Tibial nerve (tissue), 4 donors: ENCODE data around the gene TUB. TPM values are rescaled to one million over a fixed set of nuclear protein-coding genes. Genes with fewer than 3 reads are reported as not detected.
A peak's percentile ranks its signal among the peaks of the same experiment; 100 is the strongest.

Experiments used
- DNase-seq, 2 donors: peaks; one replicate each; pipeline ENCODE4 v3.0.0-alpha.2; 2019; ENCODE audit warnings: low spot score in 2 of 2
- H3K27ac ChIP-seq, 4 donors: fragments of 200-600 bp; sonication (generic) in 3 of 4; one replicate each; pipeline ENCODE4 v1.5.1; 2017 to 2019; ENCODE audit warnings: mild to moderate bottlenecking in 1 of 4
- H3K27me3 ChIP-seq, 2 donors: fragments of 200-600 bp; sonication (generic) in 1 of 2; one replicate each; pipeline versions ENCODE4 v1.5.1 to v1.6.0; 2017 to 2019
- H3K36me3 ChIP-seq, 3 donors: fragments of 200-600 bp; sonication (generic); one replicate each; pipeline ENCODE4 v1.5.1; 2018 to 2019
- H3K4me1 ChIP-seq, 4 donors: fragments of 200-600 bp; sonication (generic) in 3 of 4; one replicate each; pipeline ENCODE4 v1.5.1; 2017 to 2019
- H3K4me3 ChIP-seq, 4 donors: fragments of 200-600 bp; sonication (generic) in 3 of 4; one replicate each; pipeline ENCODE4 v1.5.1; 2017 to 2019; ENCODE audit warnings: mild to moderate bottlenecking in 1 of 4, moderate library complexity in 1 of 4
- H3K9me3 ChIP-seq, 4 donors: fragments of 200-600 bp; sonication (generic) in 3 of 4; one replicate each; pipeline ENCODE4 v1.5.1; 2017 to 2019
- EP300 ChIP-seq, 2 donors: sonication (generic); formaldehyde crosslinking; IDR thresholded peaks; one replicate each; pipeline ENCODE4 v1.6.1; 2017; ENCODE audit warnings: antibody characterized with exemption in 2 of 2, mild to moderate bottlenecking in 1 of 2
- POLR2A ChIP-seq, 2 donors: fragments of 450-650 bp; IDR thresholded peaks; one replicate each; pipeline ENCODE4 v1.6.1; 2017; ENCODE audit warnings: antibody characterized with exemption in 2 of 2, mild to moderate bottlenecking in 2 of 2, moderate library complexity in 2 of 2
- WGBS, 2 donors: methylation state at CpG; one replicate each; pipeline ENCODE4 v1.1.5; 2018; 5-methylcytosine and 5-hydroxymethylcytosine counted together
- total RNA-seq, 4 donors: library from RNA; depleted of rRNA; stranded (reverse); fragments of >200 nt; gene quantifications; one replicate each; pipeline ENCODE4 v1.1.0, GENCODE V29; 2016
- TF ChIP-seq, protein P1 (sequence below), 5 experiments: fragments of 200-600 bp in 3 of 5; fragments of 450-650 bp in 2 of 5; sonication (generic) in 3 of 5; IDR thresholded peaks; one replicate each; pipeline ENCODE4 v1.5.1; 2016 to 2019; ENCODE audit warnings: antibody characterized with exemption in 5 of 5, mild to moderate bottlenecking in 3 of 5, moderate library complexity in 2 of 5

TUB gene
- total RNA-seq, 4 donors from 2014 or later: 9.3 to 14.5 (median 12.5) TPM

GRCh38 chr11:8090756-8091155 lies 9.7 kb downstream of the TUB start:
- H3K27me3 ChIP-seq: no peaks in the 10 kb centered on the region
- no peak overlapping the region for H3K27ac ChIP-seq
- peak in 1 of 2 donors; percentile 53 for DNase-seq
- no peak for TF ChIP-seq POLR2A (IDR thresholded peaks at IDR 0.05)
- TF ChIP-seq, protein P1, sequence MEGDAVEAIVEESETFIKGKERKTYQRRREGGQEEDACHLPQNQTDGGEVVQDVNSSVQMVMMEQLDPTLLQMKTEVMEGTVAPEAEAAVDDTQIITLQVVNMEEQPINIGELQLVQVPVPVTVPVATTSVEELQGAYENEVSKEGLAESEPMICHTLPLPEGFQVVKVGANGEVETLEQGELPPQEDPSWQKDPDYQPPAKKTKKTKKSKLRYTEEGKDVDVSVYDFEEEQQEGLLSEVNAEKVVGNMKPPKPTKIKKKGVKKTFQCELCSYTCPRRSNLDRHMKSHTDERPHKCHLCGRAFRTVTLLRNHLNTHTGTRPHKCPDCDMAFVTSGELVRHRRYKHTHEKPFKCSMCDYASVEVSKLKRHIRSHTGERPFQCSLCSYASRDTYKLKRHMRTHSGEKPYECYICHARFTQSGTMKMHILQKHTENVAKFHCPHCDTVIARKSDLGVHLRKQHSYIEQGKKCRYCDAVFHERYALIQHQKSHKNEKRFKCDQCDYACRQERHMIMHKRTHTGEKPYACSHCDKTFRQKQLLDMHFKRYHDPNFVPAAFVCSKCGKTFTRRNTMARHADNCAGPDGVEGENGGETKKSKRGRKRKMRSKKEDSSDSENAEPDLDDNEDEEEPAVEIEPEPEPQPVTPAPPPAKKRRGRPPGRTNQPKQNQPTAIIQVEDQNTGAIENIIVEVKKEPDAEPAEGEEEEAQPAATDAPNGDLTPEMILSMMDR (IDR thresholded peaks at IDR 0.05): peak; percentile 33 to 65 (median 47)
- TF ChIP-seq EP300 (IDR thresholded peaks at IDR 0.05): no peak
- peaks cover 0 to 22% (median 0%) of the 10 kb centered on the region in 3 donors for H3K36me3 ChIP-seq
- no peaks in the 10 kb centered on the region for H3K9me3 ChIP-seq
- no peak overlapping the region for H3K4me3 ChIP-seq
- H3K4me1 ChIP-seq: peaks cover 0 to 20% (median 3%) of the 10 kb centered on the region in 4 donors
- WGBS, 2 donors: 44 to 58% methylated on average over 5 of the region's 5 CpGs

DNA sequence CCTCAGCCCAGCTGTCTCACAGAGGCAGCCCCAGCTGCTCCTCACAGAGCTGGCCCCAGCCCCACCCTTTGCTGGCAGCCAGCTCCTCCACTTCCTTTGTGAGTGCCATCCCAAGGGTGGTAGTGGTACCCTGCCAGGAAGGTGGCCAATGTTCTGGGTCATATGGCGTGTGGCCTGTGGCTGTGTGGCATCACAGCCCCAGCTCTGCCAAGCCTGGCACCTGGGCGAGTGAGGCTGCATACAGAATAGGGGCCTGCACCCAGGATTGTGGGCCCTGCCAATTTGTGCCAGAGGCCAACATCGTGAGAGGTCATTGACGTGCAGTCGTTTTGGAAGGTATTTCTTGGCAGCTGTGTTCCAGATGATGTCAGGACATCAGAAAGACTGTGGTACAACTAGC lies 10.7 kb downstream of the TUB start:
- H3K36me3 ChIP-seq: peaks cover 0 to 29% (median 0%) of the 10 kb centered on the region in 3 donors
- H3K27ac ChIP-seq: no peak overlapping the region
- peaks cover 0 to 12% (median 3%) of the 10 kb centered on the region in 4 donors for H3K4me1 ChIP-seq
- H3K4me3 ChIP-seq: no peak overlapping the region
- H3K27me3 ChIP-seq: no peaks in the 10 kb centered on the region
- 83 to 94% methylated on average over 4 of the region's 5 CpGs for WGBS, 2 donors
- DNase-seq: no peak
- H3K9me3 ChIP-seq: no peaks in the 10 kb centered on the region
- TF ChIP-seq, protein P1 (IDR thresholded peaks at IDR 0.05): no peak
- TF ChIP-seq POLR2A (IDR thresholded peaks at IDR 0.05) (no peak), EP300 (IDR thresholded peaks at IDR 0.05) (no peak)

- no peaks in the 10 kb centered on the region for H3K9me3 ChIP-seq
- TF ChIP-seq POLR2A (IDR thresholded peaks at IDR 0.05): no peak
- TF ChIP-seq, protein P1 (IDR thresholded peaks at IDR 0.05): peak; percentile 33 to 68 (median 52)
- TF ChIP-seq EP300 (IDR thresholded peaks at IDR 0.05): no peak
- H3K4me1 ChIP-seq: peaks cover 0 to 12% (median 3%) of the 10 kb centered on the region in 4 donors
- peak overlapping the region in 1 of 4 donors; percentile 19 for H3K27ac ChIP-seq
- DNase-seq: peak in 1 of 2 donors; percentile 69
- no peaks in the 10 kb centered on the region for H3K27me3 ChIP-seq
- WGBS, 2 donors: 43% methylated on average over 11 of the region's 11 CpGs
- peaks cover 0 to 40% (median 0%) of the 10 kb centered on the region in 3 donors for H3K36me3 ChIP-seq
- H3K4me3 ChIP-seq: no peak overlapping the region
These were observed 11.8 kb downstream of the TUB start for GRCh38 chr11:8092587-8093424.

- Histone ChIP-seq H3K27ac (no peak overlapping the region), H3K4me1 (peaks cover 0 to 12% (median 3%) of the 10 kb centered on the region in 4 donors), H3K9me3 (no peaks in the 10 kb centered on the region), H3K36me3 (peaks cover 0 to 52% (median 0%) of the 10 kb centered on the region in 3 donors), H3K4me3 (no peak overlapping the region), H3K27me3 (no peaks in the 10 kb centered on the region)
- WGBS, 2 donors: 89 to 91% methylated on average over 9 of the region's 9 CpGs
- no peak for DNase-seq
- TF ChIP-seq, protein P1 (IDR thresholded peaks at IDR 0.05): no peak
These were observed 13.0 kb downstream of the TUB start for GRCh38 chr11:8093931-8094575.

- DNase-seq: no peak
- Histone ChIP-seq H3K4me3 (no peak overlapping the region), H3K4me1 (peaks cover 0 to 12% (median 3%) of the 10 kb centered on the region in 4 donors), H3K36me3 (peaks cover 0 to 57% (median 0%) of the 10 kb centered on the region in 3 donors), H3K9me3 (no peaks in the 10 kb centered on the region), H3K27ac (no peak overlapping the region), H3K27me3 (no peaks in the 10 kb centered on the region)
- TF ChIP-seq EP300 (IDR thresholded peaks at IDR 0.05): no peak
- TF ChIP-seq, protein P1 (IDR thresholded peaks at IDR 0.05): no peak
- TF ChIP-seq POLR2A (IDR thresholded peaks at IDR 0.05): no peak
- WGBS, 2 donors: 92 to 97% methylated on average over 11 of the region's 11 CpGs
These were observed 13.6 kb downstream of the TUB start for GRCh38 chr11:8094656-8095055.
